ENCODE data around the gene ROCK2.

ROCK2 gene

GRCh38 chr2:11286323-11286722 is 58.1 kb downstream of the ROCK2 start:
- no peak for DNase-seq (ENCODE audit: low spot score)
- in situ Hi-C loops (cut with MboI; ENCODE audit: low pct_unique_long_range_greater_than_20kb, low sequenced_read_pairs, unreplicated experiment): no loop called here
- no peak for TF ChIP-seq CTCF (IDR thresholded peaks at IDR 0.05; ENCODE audit: extremely low read depth, insufficient read depth, missing control alignments)

DNA sequence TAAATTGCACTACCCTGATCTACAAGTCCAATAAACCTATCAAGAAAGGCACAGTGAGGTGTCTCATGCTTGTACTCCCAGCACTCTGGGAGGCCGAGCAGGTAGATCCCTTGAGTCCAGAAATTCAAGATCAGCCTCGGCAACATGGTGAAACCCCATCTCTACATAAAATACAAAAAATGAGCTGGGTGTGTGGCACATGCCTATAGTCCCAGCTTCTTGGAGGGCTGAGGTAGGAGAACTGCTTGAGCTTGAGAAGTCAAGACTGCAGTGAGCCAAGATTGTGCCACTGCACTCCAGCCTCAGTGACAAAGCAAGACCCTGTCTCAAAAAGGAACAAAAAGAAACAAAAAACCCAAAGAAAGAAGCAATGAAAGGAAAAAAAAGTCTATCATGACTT is 58.9 kb downstream of the ROCK2 start:
- DNase-seq (ENCODE audit: low spot score): no peak
- no peak for TF ChIP-seq CTCF (IDR thresholded peaks at IDR 0.05; ENCODE audit: extremely low read depth, insufficient read depth, missing control alignments)
- in situ Hi-C loops (cut with MboI; ENCODE audit: low pct_unique_long_range_greater_than_20kb, low sequenced_read_pairs, unreplicated experiment): no loop called here

DNA sequence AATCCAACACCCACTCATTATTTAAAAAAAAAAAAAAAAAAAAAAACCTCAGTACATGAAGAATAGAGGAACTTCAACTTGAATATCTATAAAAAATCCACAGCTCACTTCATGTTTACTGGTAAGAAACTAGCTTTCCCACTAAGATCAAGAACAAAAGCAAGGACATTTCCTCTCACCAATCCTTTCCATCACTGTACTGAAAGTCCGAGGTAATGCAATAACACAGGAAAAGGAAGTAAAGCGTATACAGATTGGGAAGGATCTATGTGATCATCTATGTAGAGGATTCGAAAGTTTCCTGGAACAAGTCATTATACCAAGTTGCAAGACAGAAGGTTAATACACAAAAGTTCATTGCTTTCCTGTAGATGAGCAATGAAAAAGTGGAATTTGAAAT is 63.2 kb downstream of the ROCK2 start:
- TF ChIP-seq CTCF (IDR thresholded peaks at IDR 0.05; ENCODE audit: extremely low read depth, insufficient read depth, missing control alignments): no peak
- in situ Hi-C loops (cut with MboI; ENCODE audit: low pct_unique_long_range_greater_than_20kb, low sequenced_read_pairs, unreplicated experiment): no loop called here
- DNase-seq (ENCODE audit: low spot score): no peak

DNA sequence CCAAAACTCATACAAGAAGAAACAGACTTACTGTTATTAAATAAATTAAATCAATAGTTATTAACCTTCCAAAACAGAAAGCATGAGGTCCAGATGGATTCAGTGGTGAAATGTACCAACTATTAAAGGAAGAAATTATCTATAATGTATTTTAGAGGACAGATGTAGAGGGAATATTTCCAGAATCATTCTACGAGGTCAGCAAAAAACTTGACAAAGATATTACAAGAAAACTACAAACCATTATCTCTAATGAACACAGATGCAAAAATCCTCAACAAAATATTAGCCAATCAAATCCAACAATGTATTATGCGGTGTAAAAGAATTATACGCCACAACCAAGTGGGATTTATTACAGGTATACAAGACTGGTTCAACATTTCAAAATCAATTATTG is 63.7 kb downstream of the ROCK2 start:
- no peak for DNase-seq (ENCODE audit: low spot score)
- in situ Hi-C loops (cut with MboI; ENCODE audit: low pct_unique_long_range_greater_than_20kb, low sequenced_read_pairs, unreplicated experiment): no loop called here
- no peak for TF ChIP-seq CTCF (IDR thresholded peaks at IDR 0.05; ENCODE audit: extremely low read depth, insufficient read depth, missing control alignments)

- DNase-seq (ENCODE audit: low spot score): no peak
- TF ChIP-seq CTCF (IDR thresholded peaks at IDR 0.05; ENCODE audit: extremely low read depth, insufficient read depth, missing control alignments): no peak
- in situ Hi-C loops (cut with MboI; ENCODE audit: low pct_unique_long_range_greater_than_20kb, low sequenced_read_pairs, unreplicated experiment): no loop called here
Measured at GRCh38 chr2:11279398-11279797, 65.0 kb downstream of the ROCK2 start.

- in situ Hi-C loops (cut with MboI; ENCODE audit: low pct_unique_long_range_greater_than_20kb, low sequenced_read_pairs, unreplicated experiment): no loop called here
Measured at GRCh38 chr2:11278219-11278618, 66.2 kb downstream of the ROCK2 start.

More at GRCh38 chr2:11278219-11278618, 66.2 kb downstream of the ROCK2 start:
- no peak for TF ChIP-seq CTCF (IDR thresholded peaks at IDR 0.05; ENCODE audit: extremely low read depth, insufficient read depth, missing control alignments)
- DNase-seq (ENCODE audit: low spot score): no peak
